Sigmoid colon (tissue), 4 donors: ENCODE results near the gene SPAG5.

ENCODE experiments used
- POLR2A ChIP-seq, 2 donors: fragments of 450-650 bp; IDR thresholded peaks; one replicate each; pipeline ENCODE4 v1.6.1; 2016; ENCODE audit warnings: antibody characterized with exemption in 2 of 2, mild to moderate bottlenecking in 2 of 2, moderate library complexity in 2 of 2
- POLR2AphosphoS5 ChIP-seq, 4 donors: sonication (generic); formaldehyde crosslinking; IDR thresholded peaks; one replicate each; pipeline ENCODE4 v1.6.1; 2017; ENCODE audit warnings: antibody characterized with exemption in 4 of 4
- TF ChIP-seq, protein P1 (sequence below), 4 experiments: fragments of 450-650 bp in 3 of 4; fragments of 200-600 bp in 1 of 4; IDR thresholded peaks; one replicate each; pipeline ENCODE4 v1.5.1; 2016 to 2019; ENCODE audit warnings: antibody characterized with exemption in 4 of 4, mild to moderate bottlenecking in 3 of 4, moderate library complexity in 2 of 4

DNA sequence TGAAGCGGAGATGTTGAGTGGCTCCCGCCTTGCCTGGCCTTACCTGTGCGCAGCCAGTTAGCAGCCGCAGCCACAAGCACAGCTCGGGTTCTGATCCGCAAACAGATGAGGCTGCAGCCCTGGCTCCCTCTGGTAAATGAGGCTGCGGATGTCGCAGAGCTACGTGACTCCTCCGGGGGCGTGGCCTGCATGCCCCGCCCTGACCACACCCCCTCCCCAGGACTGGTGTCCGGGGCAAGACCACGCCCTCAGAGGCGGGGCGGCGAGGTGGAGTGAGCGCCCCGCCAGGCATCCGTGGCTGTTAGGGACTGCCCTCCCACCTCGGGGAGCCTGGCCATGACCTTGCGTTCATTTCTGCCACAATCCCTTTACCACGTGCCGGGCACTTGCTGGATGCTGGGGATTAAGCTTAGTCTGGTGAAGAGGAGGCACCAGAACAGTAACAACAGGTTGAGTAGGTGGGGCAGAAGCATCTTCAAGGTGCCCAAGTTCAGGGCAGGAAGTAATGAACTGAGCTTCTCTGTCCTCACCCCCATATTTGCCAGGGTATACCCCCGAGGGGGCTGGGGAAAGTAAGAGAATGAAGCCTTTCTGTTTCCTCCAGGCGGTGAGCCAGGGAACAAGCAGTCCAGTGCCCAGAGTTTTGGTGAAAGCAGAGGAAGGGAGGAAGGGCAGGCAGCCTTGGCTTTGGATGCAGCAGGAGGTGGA is 21.9 kb downstream of the SPAG5 start, which contains the start of gene ALDOC:
- TF ChIP-seq POLR2A (IDR thresholded peaks at IDR 0.05) (peak; percentile 61 to 87), POLR2AphosphoS5 (IDR thresholded peaks at IDR 0.05) (peak; percentile 89 to 99 (median 94))
- TF ChIP-seq, protein P1, sequence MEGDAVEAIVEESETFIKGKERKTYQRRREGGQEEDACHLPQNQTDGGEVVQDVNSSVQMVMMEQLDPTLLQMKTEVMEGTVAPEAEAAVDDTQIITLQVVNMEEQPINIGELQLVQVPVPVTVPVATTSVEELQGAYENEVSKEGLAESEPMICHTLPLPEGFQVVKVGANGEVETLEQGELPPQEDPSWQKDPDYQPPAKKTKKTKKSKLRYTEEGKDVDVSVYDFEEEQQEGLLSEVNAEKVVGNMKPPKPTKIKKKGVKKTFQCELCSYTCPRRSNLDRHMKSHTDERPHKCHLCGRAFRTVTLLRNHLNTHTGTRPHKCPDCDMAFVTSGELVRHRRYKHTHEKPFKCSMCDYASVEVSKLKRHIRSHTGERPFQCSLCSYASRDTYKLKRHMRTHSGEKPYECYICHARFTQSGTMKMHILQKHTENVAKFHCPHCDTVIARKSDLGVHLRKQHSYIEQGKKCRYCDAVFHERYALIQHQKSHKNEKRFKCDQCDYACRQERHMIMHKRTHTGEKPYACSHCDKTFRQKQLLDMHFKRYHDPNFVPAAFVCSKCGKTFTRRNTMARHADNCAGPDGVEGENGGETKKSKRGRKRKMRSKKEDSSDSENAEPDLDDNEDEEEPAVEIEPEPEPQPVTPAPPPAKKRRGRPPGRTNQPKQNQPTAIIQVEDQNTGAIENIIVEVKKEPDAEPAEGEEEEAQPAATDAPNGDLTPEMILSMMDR (IDR thresholded peaks at IDR 0.05): peak in 1 of 4 experiments; percentile 10
